ENCODE data around the gene KCNK7. TPM values are rescaled to one million over a fixed set of nuclear protein-coding genes. Genes with fewer than 3 reads are reported as not detected.

KCNK7 gene
- polyA plus RNA-seq, 1 of the 3 experiments (the other 2 are of a cell fraction) = 0.58 TPM

- TF ChIP-seq REST (IDR thresholded peaks at IDR 0.05; ENCODE audit: low read depth, low read length) (no peak), RXRA (IDR thresholded peaks at IDR 0.05; ENCODE audit: borderline replicate concordance, low read depth) (no peak), RCOR1 (IDR thresholded peaks at IDR 0.05; ENCODE audit: low read length) (no peak), JUND (IDR thresholded peaks at IDR 0.05) (no peak), MEF2A (IDR thresholded peaks at IDR 0.05; ENCODE audit: borderline replicate concordance, low read depth) (no peak), FOXM1 (IDR thresholded peaks at IDR 0.05; ENCODE audit: low read depth) (no peak), ELF1 (IDR thresholded peaks at IDR 0.05) (no peak), EZH2phosphoT487 (IDR thresholded peaks at IDR 0.05; ENCODE audit: borderline replicate concordance, low read depth) (no peak), MAX (IDR thresholded peaks at IDR 0.05; ENCODE audit: low read depth) (no peak), SIN3A (IDR thresholded peaks at IDR 0.05; ENCODE audit: borderline replicate concordance, low read depth, low read length) (no peak), MXI1 (IDR thresholded peaks at IDR 0.05; ENCODE audit: low read depth, low read length) (no peak)
Measured at GRCh38 chr11:65620666-65621065, 25.1 kb upstream of the KCNK7 start (continued).

- CTCF ChIA-PET = interaction anchor here (4.9 kb wide), 1 partner anchor 17 kb away, joined by 18 read pairs; the partner anchor contains the start of gene SIPA1
- H3K4me1 ChIP-seq (ENCODE audit: control insufficient read depth in 1 of 2, insufficient read depth in 2 of 2, low read depth in 1 of 2, low read length in 1 of 2) = peaks cover 0 to 13% of the 10 kb centered on the region in 2 experiments; a peak in 1 of 4 replicates
- no peaks in the 10 kb centered on the region for H3K9me2 ChIP-seq
- DNase-seq = no peak
- no peaks in the 10 kb centered on the region for H3K9me3 ChIP-seq
- no peaks in the 10 kb centered on the region for H3K27me3 ChIP-seq (ENCODE audit: insufficient read depth)
- H3K36me3 ChIP-seq (replicated peaks in 1 of 2; ENCODE audit: control insufficient read depth in 1 of 2, insufficient read depth in 2 of 2, low read length in 1 of 2) = peaks cover 12 to 70% of the 10 kb centered on the region in 2 experiments
- peaks cover 23% of the 10 kb centered on the region for H4K20me1 ChIP-seq (ENCODE audit: insufficient read depth)
- H3K27ac ChIP-seq (ENCODE audit: low read depth in 2 of 2, low read length in 1 of 2) = no peak overlapping the region
- peaks cover 4% of the 10 kb centered on the region for H3F3A ChIP-seq (replicated peaks; ENCODE audit: insufficient read depth)
- WGBS (ENCODE audit: low lambda C conversion rate) = 97% methylated on average over 20 of the region's 29 CpGs
- POLR2A ChIA-PET = no interaction called here
- no peak overlapping the region for H2AFZ ChIP-seq (ENCODE audit: low read depth)
- H3K9ac ChIP-seq = no peak overlapping the region
- peaks cover 61% of the 10 kb centered on the region for H3K79me2 ChIP-seq (ENCODE audit: insufficient read depth)
- H3K4me2 ChIP-seq = no peak overlapping the region
- no peak overlapping the region for H3K4me3 ChIP-seq (ENCODE audit: low read depth in 2 of 2, low read length in 1 of 2)
- TF ChIP-seq MAX (IDR thresholded peaks at IDR 0.05; ENCODE audit: low read depth) (no peak), FOXM1 (IDR thresholded peaks at IDR 0.05; ENCODE audit: low read depth) (no peak), REST (IDR thresholded peaks at IDR 0.05; ENCODE audit: low read depth, low read length) (no peak), FOXJ3 (CRISPR knock-in tag; IDR thresholded peaks at IDR 0.05) (no peak), ELF1 (IDR thresholded peaks at IDR 0.05) (no peak), CTCF (IDR thresholded peaks at IDR 0.05) (no peak), RCOR1 (IDR thresholded peaks at IDR 0.05; ENCODE audit: low read length) (no peak), GATA2 (CRISPR knock-in tag; IDR thresholded peaks at IDR 0.05) (no peak), POLR2AphosphoS5 (IDR thresholded peaks at IDR 0.05; ENCODE audit: low read depth, low read length) (no peak), ZBTB33 (IDR thresholded peaks at IDR 0.05; ENCODE audit: borderline replicate concordance, low read depth) (no peak), TCF12 (IDR thresholded peaks at IDR 0.05) (no peak), YY1 (IDR thresholded peaks at IDR 0.05; ENCODE audit: low read depth) (no peak), RAD21 (IDR thresholded peaks at IDR 0.05; ENCODE audit: low read length) (no peak)
Measured at GRCh38 chr11:65619281-65619928, 23.8 kb upstream of the KCNK7 start.

All from SK-N-SH (cell line).